SIG-M5 treated with dmso at 0.1 percent for 504 hours (cell line): ENCODE measurements around the gene C1orf35.

Experiments
- DNase-seq: peaks from one replicate; lab custom pipeline; 2025; ENCODE audit not compliant: unreplicated experiment; lab: John Stamatoyannopoulos, UW

C1orf35 gene

GRCh38 chr1:228082214-228082917 is 20.8 kb downstream of the C1orf35 start, which contains the start of gene ARF1:
Gene ARF1 (plus strand): TSS chr1:228082708. CDS start chr1:228097115, 14,407 bp downstream.
- DNase-seq = peak; percentile 91

GRCh38 chr1:228081578-228082213 is 21.4 kb downstream of the C1orf35 start:
- peak; percentile 43 for DNase-seq

- DNase-seq = no peak
Observed at GRCh38 chr1:228081144-228081543, 22.0 kb downstream of the C1orf35 start.

- no peak for DNase-seq
Observed at GRCh38 chr1:228079601-228080263, 23.4 kb downstream of the C1orf35 start.

- no peak for DNase-seq
Observed at GRCh38 chr1:228079013-228079412, 24.1 kb downstream of the C1orf35 start.

- DNase-seq = no peak
Observed at GRCh38 chr1:228077565-228078330, 25.4 kb downstream of the C1orf35 start.

GRCh38 chr1:228076796-228077430 is 26.2 kb downstream of the C1orf35 start:
- no peak for DNase-seq

- DNase-seq = no peak
Observed at GRCh38 chr1:228075801-228076271, 27.3 kb downstream of the C1orf35 start.

GRCh38 chr1:228074954-228075730 is 28.0 kb downstream of the C1orf35 start:
- no peak for DNase-seq

GRCh38 chr1:228073857-228074545 is 29.1 kb downstream of the C1orf35 start:
- no peak for DNase-seq

- no peak for DNase-seq
Observed at GRCh38 chr1:228073061-228073856, 29.9 kb downstream of the C1orf35 start.

- DNase-seq = no peak
Observed at GRCh38 chr1:228072658-228073043, 30.5 kb downstream of the C1orf35 start.

- DNase-seq = no peak
Observed at GRCh38 chr1:228071839-228072657, 31.1 kb downstream of the C1orf35 start.

- DNase-seq = no peak
Observed at GRCh38 chr1:228070851-228071250, 32.3 kb downstream of the C1orf35 start.

GRCh38 chr1:228070173-228070572 is 33.0 kb downstream of the C1orf35 start:
- DNase-seq = no peak

GRCh38 chr1:228068359-228068758 is 34.8 kb downstream of the C1orf35 start:
- DNase-seq = no peak

GRCh38 chr1:228066891-228067654 is 36.1 kb downstream of the C1orf35 start:
- no peak for DNase-seq
